Right renal cortex interstitium (tissue), 3 donors: Measurements from ENCODE around the gene SCART1. TPM values are rescaled to one million over a fixed set of nuclear protein-coding genes. Genes with fewer than 3 reads are reported as not detected.
"Not testable (repeated sequence)": the region's sequence is repeated elsewhere in the genome, so short reads cannot be mapped to it uniquely, and the experiment has no call there.

Source experiments
- DNase-seq, 3 donors: peaks; one replicate each; pipeline ENCODE4 v3.0.0-alpha.2; 2013; ENCODE audit warnings: low read depth in 3 of 3, low spot score in 2 of 3
- polyA plus RNA-seq, 3 donors: library from polyadenylated mRNA; unstranded; fragments of 120-200 nt; gene quantifications; one replicate each; pipeline ENCODE4 v1.2.1, GENCODE V29; 2013; ENCODE audit not compliant: insufficient read length in 3 of 3

SCART1 gene
- 1 to 10 TPM in 2 of 3 donors, under 1 TPM in 1; 0.98 to 1.2 (median 1.1) TPM for polyA plus RNA-seq

DNA sequence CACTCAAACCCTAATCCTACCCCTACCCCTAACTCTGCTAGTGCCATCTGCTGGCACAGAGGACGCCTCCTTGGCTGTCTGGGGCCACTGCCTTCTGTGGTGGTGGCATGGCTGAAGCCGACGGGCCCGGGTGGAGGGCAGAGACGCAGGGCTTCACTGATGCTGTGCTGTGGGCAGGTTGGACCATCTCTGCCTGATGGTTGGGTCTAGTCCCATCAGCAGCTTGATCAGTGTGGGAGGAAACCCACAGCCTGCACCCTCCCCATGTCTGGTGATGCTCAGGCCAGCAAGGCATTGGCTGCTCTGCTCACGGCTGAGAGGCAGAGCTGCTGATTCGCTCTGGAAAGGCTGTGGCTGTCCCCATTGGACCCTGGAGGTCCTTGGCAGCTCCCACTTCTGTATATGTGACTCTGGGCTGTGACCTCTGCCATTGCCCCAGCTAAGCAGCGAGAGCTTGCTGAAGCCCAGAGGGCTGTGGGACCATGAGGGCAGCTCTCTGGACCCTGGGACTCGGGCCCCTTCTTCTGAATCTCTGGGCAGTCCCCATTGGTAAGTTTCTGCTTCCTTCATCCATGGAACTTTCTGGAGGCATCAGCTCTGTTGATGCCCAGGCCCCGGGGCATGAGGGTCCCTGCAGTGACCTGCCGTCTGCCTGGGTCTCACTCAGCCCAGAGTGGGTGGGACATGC is at the start of gene SCART1:
SCART1 (plus strand) TSS at position 430 of the 688 bp plus-strand sequence; CDS start at position 483, 53 bp downstream.
- no peak for DNase-seq

DNA sequence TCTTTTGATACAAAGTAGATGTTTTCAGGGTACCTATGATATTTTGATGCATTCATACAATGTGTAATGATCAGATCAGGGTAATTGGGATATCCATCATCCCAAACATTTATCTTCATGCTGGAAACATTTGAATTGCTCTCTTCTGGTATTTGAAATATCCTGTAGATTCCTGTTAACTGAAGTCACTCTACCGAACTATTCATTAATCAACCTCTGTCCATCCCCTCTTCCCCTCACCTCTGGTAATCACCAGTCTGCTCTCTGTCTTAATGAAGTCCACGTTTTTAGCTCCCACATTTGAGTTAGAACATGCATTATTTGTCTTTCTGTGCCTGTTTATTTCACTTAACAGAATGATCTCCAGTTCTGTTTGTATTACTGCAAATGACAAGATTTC is 48.5 kb upstream of the SCART1 start:
- DNase-seq: no peak

DNA sequence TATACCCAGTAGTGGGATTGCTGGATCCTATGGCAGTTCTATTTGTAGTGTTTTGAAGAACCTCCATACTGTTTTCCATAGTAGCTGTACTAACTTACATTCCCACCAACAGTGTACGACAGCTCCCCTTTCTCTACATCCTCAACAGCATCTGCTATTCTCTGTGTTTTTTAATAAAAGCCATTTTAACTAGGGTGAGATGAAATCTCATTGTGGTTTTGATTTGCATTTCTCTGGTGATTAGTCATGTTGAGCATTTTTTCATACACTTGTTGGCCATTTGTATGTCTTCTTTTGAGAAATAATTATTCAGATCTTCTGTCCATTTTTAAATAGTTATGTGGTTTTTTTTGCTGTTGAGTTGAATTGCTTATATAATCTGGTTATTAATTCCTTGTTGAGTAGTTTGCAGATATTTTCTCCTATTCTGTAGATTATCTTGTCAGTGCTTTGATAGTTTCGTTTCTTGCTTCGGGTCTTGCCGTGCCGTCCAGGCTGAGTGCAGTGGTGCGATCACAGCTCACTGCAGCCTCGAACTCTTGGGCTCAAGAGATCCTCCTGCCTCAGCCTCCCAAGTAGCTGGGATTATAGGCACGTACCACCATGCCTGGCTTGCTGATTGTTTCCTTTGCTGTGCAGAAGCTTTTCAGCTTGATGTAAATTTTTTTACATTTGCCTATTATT is 47.8 kb upstream of the SCART1 start:
- DNase-seq: no peak

DNA sequence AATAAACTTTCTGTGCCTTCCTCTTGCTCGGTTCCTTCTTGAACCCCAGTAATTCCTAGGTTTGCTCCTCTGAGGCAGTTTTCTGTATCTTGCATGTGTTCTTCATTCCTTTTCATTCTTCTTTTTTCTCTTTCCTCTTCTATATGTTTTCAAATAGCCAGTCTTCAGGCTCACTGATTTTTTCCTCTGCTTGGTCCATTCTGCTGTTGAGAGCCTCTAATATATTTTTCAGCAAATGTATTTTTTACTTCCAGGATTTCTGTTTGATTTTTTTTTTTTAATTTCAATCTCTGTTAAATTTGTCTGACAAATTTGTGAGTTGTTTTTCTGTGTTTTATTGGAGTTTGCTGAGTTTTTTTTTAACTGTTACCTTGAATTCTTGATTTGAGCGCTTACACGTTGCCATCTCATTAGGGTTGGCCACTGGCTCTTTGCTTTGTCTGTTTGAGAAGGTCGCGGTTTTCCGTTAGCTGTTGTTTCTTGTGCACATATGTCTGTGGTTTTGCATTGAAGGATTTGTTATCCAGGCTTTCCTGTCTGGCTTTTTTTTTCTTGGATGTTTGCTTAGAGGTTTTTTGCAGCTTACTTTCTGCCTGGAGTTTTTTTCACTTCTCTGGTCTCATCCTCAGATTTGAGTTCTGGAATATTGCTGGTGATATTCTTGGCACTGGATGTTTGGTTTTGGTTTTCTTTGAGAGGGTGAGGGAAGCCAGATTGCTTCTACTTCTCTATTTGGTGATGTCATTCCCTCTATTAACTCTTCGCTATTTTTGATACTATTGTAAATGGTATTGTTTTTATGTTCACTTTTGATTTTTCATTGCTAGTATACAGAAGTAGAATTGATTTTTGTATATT is 42.0 kb upstream of the SCART1 start:
- no peak for DNase-seq

DNA sequence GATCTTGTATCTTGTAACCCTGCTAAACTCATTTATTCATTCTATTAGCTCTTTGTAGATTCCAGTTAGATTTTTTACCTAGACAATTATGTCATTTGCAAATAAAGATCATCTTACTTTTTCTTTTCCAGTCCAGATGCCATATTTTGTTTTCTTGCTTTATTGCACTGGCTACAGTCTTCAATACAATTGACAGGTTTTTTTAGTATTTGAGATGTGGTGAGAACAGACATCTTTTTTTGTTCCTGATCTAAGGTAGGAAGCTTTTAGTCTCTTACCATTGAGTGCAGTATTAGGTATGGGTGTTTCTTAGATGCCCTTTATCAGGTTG is 41.4 kb upstream of the SCART1 start:
- no peak for DNase-seq

DNA sequence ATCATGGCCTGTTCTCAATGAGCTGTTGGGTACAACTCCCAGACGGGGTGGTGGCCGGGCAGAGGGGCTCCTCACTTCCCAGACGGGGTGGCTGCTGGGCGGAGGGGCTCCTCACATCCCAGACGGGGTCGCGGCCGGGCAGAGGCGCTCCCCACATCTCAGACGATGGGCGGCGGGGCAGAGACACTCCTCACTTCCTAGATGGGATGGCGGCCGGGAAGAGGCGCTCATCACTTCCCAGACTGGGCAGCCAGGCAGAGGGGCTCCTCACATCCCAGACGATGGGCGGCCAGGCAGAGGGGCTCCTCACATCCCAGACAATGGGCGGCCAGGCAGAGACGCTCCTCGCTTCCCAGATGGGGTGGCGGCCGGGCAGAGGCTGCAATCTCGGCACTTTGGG is 39.3 kb upstream of the SCART1 start:
- DNase-seq: not testable (repeated sequence)

DNA sequence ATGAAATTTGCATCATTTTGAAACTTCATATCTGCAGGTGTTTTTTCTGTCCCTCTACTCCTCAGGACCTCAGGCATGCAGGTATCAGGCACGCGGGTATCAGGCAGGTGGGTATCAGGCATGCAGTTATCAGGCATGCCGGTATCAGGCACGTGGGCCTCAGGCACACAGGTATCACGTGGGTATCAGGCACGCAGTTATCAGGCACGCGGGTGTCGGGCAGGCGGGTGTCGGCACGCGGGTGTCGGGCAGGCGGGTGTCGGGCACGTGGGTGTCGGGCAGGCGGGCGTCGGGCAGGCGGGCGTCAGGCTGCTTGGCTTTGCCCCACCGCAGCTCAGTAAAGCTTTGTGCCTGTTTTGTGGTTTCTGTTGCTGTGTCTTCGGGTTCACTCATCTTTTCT is 38.0 kb upstream of the SCART1 start:
- no peak for DNase-seq

DNA sequence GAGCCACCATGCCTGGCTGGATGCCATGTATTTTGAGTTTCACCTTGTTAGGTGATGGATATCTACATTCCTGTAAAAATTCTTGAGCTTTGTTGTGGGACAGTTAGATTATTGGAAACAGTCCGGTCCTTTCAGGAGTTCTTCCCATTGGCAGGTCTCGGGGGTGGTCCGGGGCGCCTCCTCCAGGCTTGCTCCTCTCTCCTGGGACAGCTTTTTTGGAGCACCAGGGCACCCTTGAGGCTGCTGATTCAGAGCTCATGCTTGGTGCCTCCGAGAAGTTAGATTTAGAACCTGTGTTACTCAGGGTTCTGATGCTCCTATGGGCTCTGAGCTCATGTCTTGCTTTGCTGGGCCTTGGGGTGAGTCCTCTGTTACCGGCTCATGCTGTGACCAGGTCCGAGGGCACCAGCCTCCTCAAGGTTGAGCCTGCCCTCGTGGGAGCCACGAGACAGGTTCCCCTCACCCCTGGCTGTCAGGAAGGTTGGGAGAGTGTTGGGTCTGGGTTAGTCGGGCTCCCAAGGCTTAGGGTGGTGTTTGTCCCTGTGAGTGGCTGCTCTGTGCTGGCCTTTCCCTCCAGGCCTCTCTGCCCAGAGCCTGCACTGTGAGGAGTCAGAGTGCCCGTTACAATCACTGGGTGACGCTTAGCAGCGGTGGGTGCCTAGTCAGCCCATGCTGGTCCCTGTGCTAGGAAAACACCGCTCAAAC is 35.3 kb upstream of the SCART1 start:
- DNase-seq: no peak

DNA sequence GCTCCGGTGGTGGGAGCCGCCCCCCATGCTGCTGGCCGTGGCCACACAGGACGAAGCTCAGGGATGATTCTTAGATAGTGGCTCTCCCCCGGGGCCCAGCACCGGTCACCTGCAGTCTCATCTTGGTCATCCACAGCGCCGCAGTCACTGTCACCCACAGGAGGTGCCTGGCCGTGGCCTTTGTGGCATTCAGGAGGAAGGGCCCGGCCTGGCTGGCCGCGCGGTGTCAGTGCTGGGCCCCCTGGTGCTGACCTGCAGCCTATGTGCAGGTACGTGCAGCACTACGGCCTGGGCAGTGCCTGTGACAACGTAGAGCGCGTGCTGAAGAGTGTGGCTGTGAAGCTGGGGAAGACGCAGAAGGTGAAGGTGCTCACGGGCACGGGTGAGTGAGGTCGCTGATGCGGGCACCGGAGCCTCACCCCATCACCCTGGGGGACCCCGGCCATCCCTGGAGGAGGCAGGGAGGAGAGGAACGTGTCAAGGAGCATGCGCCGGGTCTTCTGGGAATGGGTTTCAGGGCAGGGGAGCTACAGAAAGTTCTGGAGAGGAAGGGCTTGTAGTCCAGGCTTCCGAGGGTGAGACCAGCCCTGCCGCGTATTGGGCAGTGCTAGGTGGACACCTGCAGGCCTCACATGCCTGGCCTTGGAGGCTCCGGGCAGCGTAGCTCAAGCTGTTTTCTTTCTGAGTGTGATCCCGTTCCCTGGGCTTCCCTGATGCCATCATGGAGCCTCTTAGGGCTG is 34.4 kb upstream of the SCART1 start:
- no peak for DNase-seq

DNA sequence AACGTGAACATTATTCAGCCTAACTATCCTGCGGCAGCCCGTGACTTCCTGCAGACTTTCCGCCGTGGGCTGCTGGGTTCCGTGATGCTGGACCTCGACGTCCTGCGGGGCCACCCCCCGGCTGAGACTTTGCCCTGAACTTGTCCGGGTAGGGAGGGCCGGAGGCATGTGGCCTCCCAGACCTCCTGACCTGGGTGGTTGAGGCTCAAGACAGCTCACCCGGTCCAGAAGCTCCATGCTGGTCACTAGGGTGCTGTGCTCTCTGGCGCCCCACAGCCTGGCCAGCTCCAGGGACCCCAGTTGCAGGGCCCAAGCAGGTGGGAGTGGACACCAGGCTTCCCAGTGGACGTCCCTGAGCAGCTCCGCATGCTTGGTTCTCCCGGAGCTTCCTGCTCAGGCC is 33.7 kb upstream of the SCART1 start:
- no peak for DNase-seq

DNA sequence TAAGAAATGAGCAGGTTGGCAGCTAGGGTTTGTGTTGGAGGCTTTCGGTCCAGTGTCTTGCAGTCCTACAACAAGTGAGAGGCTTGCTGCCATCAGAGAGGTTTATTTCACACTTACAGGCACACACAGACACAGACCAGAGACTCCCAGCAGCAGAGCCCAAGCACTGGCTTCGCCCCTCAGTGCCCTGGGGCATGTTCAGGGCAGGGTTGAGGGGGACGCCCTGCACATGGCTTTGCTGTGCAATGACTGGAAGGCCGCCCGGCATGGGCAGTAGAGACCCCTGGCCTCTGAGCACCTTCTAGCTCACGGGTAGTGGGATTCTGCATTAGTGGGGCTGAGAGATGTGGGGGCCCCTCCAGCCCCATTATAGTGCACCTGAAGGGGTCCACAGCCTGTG is 33.2 kb upstream of the SCART1 start:
- no peak for DNase-seq

DNA sequence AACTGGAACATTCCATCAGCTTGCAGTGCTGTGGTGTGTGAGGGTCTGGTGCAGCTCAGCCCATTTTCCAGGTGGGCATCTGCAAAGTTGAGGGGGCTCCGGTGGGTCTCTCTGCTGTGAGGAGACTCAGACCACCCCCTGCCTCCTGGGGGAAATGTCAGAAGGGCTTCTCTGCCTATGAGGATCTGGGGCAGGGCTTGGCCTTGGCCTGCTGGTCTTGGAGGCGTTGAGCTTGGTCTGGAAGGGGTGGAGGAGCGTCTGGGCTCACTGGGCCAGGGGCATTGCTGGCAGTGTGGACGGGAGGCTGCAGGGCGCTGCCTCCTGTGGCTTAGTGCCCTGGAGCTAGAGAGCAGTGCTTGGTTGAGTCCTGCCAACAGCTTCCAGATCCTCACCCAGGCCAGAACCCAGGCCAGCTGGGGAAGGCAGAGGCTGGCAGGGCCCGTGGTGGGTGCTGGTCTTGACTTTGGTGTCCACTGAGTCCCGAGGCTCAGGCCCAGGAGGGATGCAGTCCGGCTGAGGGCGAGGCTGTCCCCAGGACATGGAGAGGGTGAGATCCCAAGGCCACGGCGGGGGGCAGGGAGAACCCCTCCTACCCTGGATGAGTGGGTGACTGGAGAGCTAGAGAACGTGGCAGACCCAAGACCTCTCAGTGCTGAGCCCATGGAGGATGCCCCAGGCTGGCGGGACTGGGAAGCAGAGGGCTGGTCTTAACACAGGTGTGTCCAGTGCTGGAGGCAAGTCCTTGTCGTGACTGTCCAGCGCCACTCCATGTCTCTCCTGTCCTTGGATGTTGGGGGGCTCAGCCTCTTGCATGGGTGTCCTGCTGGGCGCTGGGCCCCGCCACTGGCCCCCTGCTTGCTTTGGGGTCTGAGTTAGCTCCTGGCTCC is 32.2 kb upstream of the SCART1 start:
- no peak for DNase-seq

DNA sequence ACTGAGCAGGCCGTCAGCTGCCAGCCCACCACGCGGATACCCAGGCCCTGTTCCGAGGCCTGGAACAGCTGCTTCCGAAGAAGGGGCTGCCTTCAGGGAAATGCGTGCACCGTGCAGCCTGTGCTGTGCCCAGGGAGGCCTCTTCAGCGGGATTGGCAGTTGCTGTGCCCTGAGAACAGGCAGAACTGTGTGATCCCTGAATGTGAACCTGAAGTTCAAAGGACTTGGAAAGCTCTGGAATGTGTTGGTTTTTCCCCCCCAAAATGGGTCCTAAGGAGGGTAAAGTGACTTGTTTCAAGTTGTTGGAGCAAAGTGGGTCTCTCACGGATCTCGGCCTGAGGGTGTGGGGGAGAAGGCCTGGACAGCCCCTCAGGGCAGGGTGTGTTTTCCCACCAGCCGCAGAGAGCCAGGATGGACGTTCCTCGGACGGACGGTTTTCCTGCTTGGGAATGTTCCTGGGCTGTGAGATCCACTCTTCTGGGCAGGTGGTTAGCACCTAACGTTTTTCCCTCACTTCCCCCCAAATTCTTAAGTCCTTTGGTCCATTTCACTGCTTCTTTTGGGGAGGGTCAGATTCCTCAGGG is 31.4 kb upstream of the SCART1 start:
- no peak for DNase-seq

DNA sequence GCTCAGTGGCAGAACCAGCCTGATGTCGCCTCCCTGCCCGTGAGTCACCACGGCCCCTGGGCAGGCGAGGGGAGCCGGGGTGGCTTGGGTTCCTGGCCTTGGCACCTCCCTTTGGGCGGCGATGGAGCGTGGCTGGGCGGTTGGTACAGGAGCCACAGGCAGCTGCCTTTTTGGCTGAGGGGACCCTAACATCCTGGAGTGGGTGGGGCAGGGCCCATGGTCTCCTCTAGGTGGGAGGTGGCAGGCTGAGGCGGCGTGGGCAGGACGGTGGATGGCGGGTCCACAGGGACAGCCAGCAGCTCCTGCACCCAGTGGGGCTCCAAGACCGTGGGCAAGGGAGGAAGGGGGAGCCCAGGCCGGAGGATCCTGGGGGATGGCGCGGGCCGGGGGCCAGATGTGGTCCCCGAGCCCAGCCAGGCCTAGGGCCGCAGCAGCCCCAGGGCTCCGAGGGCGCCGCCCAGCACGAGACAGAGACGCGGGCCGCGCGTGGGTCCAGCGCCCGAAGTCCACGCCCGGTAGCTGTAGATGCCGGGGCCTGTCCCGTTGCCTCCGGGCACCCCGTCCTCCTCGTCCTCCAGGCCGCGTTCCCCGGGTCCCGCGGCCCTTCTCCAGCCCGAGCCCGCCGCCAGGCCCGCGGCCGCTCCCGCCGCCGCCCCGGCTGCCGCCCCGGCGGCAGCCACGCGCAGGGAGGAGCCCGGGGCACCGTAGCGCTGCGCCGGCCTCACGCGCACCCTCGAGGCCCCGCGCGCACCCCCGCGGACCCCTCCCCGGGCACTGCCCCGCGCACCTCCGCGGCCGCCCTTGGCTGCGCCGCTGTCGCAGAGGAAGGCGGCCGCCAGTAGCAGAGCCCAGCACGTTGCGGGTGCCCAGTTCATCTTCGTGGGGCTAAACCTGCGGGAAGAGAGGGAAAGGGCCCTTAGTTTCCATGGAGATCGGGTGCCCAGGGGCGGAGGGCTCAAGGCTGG is 30.7 kb upstream of the SCART1 start:
- DNase-seq: no peak

DNA sequence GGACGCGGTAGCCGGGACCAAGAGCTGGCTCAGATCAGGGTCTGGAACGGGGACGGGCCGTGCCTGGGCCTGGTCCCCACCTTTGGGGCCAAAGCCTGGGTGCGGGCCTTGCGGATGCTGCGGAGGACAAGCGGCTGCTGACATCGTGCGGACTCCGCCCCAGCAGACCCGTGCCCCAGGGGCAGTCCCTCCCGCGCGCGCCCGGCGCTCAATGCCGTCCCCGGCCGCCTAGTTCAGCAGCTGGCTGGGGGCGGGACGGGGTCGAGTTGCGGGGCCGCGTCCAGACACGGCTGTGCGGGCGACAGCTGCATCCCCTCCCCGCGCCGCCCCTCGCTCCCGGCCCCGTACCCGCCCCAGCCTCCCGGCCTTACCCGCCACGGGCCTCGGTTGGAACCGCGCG is 29.6 kb upstream of the SCART1 start:
- DNase-seq: not testable (repeated sequence)

DNA sequence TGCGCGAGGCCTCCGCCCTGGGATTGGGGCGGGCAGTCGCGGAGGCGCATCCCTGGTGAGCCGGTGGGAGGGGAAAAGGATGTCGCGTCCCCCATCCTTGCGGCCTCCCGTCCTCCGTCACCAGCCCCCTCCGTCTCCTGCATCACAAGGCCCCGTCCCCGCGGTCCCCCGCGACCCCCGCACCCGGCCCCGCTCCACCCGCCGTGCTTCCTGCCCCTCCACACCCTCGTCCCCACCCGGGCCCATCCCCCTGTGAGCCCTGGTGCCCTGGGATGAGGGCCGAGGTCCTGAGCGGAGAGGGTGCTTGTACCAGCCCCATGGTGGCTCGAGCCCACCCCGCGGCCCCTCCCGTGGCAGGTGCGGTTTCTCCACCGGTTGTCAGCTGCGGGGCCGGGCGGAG is 29.1 kb upstream of the SCART1 start, which contains the start of gene SPRN:
SPRN (minus strand) TSS at position 25 of the 400 bp plus-strand sequence. CDS start 944 bp downstream, outside the sequence.
- not testable (repeated sequence) for DNase-seq

DNA sequence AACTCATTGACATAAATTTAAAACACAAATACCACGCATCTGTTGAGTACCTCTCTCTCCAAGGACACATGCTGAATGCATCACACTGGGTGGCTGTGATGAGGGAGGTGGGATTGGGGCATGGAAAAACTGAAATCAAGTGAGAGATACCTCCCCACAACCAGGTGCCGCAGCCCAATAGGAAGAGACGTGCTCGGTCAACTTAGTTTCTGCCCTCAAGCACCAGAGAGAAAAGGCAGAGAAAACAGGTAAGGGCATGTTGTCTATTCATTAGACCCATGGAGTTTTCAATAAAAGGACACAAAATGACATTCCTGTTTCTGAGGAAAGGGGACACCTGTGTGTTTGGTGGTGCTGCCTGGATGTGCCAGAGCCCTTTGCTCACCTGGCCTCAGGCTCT is 24.2 kb upstream of the SCART1 start:
- not testable (repeated sequence) for DNase-seq
